HG03175 (cell line): ENCODE results near the gene IQCE.

ENCODE experiments used
- ATAC-seq: cut with Tn5 transposase; IDR thresholded peaks from one replicate; pipeline ENCODE4 v1.9.1; 2021; ENCODE audit warnings: mild to moderate bottlenecking, moderate library complexity; ENCODE audit not compliant: unreplicated experiment

The IQCE gene

GRCh38 chr7:2629746-2630681 lies 71.2 kb downstream of the IQCE start:
- no peak for ATAC-seq

- peak; percentile 46 for ATAC-seq
Measured at GRCh38 chr7:2631946-2632732, 73.4 kb downstream of the IQCE start, which contains the start of gene TTYH3. TSS of gene TTYH3 (plus strand) at chr7:2631986. CDS start at chr7:2632156, 170 bp downstream.

- no peak for ATAC-seq
Measured at GRCh38 chr7:2632733-2633537, 74.2 kb downstream of the IQCE start.

- ATAC-seq: no peak
Measured at GRCh38 chr7:2633538-2634266, 74.9 kb downstream of the IQCE start.

- no peak for ATAC-seq
Measured at GRCh38 chr7:2634267-2635145, 75.7 kb downstream of the IQCE start.

- no peak for ATAC-seq
Measured at GRCh38 chr7:2635148-2635668, 76.4 kb downstream of the IQCE start.

GRCh38 chr7:2635810-2636701 lies 77.3 kb downstream of the IQCE start:
- no peak for ATAC-seq

GRCh38 chr7:2637066-2637471 lies 78.3 kb downstream of the IQCE start:
- ATAC-seq: no peak

- peak; percentile 49 for ATAC-seq
Measured at GRCh38 chr7:2637505-2638223, 78.9 kb downstream of the IQCE start.

GRCh38 chr7:2638224-2638991 lies 79.6 kb downstream of the IQCE start:
- no peak for ATAC-seq

- ATAC-seq: no peak
Measured at GRCh38 chr7:2639181-2639681, 80.5 kb downstream of the IQCE start.

GRCh38 chr7:2639695-2640481 lies 81.1 kb downstream of the IQCE start:
- ATAC-seq: no peak

- ATAC-seq: no peak
Measured at GRCh38 chr7:2640482-2640830, 81.7 kb downstream of the IQCE start.

- no peak for ATAC-seq
Measured at GRCh38 chr7:2640846-2641316, 82.1 kb downstream of the IQCE start.
